T-helper 2 cell (primary cell): ENCODE measurements around the gene FBXW8.

ENCODE experiments used
- DNase-seq, 5 experiments: peaks; one replicate each; pipeline versions ENCODE4 v3.0.0 to v3.0.0-alpha.2; 2012 to 2022

FBXW8 gene

GRCh38 chr12:116926283-116927243 lies 15.8 kb downstream of the FBXW8 start:
- no peak for DNase-seq

DNA sequence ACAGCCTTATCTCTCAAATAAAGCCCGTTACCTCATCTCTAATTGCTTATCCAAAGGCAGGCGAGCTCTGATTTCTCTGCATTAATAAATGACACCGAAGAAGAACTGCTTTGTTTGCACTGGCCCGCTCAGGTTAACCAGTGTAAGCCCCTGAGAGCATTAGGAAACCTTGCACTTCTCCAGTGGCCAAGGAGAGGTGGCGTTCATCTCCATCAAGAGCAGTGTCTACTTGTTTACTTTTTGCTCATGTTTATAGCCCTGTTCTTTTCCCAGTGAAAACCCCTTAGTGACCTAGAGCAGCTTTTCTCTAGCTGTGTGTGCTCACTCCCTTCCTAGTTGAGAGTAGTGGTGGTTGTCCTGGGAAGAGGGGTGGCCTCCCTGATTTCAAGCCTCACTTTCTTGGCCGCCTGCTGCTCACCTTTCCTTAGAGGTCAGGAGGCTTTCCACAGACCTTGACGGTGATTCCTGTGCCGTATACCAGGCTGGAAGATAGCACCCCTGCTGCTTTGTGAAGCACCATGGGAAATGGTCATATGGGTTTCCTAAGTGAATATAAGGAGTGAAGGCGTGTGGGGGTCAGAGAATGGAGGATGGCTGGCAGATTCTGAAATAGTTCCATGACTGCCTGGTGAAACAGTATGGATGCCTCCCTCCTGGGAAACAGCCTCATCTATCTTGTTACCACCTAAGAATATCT lies 16.6 kb downstream of the FBXW8 start:
- DNase-seq, result no peak

DNA sequence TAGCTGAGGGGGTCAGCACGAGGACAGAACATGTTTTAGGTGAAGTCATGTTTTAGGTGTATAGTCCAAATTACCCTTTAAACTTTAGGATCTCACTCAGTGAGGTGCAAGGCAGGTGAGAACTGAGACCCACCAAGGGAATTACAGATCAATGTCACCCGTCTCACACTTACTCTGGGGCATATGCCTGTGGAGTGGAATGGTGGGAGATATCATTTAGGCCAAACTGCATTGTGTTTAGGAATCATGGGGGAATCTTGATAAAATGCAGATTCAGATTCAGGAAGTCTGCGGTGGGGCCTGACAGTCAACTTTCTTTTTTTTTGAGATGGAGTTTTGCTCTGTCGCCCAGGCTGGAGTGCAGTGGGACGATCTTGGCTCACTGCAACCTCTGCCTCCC lies 17.8 kb downstream of the FBXW8 start:
- no peak for DNase-seq

DNA sequence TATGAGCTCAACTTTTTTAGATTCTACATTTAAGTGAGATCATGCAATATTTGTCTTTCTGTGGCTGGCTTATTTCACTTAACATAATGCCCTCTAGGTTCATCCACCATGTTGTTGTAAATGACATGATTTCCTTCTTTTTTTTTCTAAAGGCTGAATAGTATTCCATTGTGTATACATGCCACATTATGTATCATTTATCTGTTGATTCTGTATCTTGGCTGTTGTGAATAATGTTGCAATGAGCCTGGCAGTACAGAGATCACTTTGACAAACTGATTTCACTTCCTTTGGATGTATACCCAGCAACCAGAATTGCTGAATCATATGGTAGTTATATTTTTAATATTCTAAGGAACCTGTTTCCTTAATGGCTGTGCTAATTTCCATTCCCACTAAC lies 19.1 kb downstream of the FBXW8 start:
- DNase-seq, result no peak

DNA sequence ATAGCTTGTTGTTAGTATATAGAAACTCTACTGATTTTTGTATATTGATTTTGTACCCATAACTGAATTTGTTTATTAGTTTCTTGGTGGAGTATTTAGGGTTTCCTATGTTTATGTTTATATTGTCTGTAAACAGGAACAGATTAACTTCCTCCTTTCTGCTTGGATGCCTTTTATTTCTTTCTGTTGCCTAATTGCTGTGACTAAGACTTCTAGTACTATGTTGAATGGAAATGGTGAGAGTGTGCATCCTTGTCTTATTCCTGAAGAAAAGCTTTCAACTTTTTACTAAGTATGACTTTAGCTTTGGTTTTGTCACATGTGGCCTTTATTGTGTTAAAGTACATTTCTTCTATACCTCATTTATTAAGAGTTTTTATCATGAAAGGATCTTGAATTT lies 20.9 kb downstream of the FBXW8 start:
- DNase-seq, result no peak

DNA sequence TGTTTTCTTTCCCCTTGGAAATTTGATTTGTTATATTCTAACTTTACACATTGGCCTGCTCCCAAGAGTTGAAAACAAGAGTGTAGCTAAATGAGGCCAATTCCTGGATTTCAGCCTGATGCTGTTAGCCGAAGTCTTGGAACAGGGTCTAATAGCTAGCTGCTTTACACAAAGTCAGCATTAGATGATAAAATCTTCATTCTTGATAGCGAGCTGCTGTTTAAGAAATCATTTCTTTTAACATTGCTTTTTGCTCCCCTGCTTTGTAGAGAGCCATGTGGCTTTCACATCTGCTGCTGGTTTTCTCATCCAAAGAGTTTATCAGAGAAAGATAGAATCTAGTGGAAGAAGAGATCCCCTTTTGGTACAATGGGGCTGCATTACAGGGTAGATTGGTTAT lies 22.3 kb downstream of the FBXW8 start:
- DNase-seq, result no peak

- no peak for DNase-seq
Measured at GRCh38 chr12:116933512-116934246, 22.9 kb downstream of the FBXW8 start.

GRCh38 chr12:116934908-116935705 lies 24.4 kb downstream of the FBXW8 start:
- no peak for DNase-seq

DNA sequence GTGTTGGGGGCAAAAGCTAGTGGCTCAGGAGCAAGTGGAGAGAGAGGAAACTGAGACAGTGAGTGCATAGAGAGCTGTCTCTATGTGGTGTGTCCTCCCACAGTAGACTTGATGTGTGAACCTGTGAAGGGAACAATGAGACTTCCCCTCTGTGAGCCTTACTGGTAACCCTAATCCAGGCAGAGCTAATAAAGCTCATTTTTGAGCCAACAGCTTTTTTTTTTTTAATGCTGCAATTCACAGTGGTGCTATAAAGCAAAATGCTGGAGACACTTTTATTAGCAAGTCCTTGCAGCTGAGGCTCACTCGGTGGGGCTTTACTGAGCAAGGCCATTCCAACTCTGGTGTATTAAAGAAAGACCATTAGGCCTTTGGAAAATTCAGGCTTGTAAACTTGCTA lies 26.9 kb downstream of the FBXW8 start:
- DNase-seq, result no peak

- DNase-seq, result no peak
Measured at GRCh38 chr12:116939734-116940133, 29.0 kb downstream of the FBXW8 start.

- no peak for DNase-seq
Measured at GRCh38 chr12:116941188-116941587, 30.4 kb downstream of the FBXW8 start.

GRCh38 chr12:116943419-116944372 lies 32.9 kb downstream of the FBXW8 start:
- DNase-seq, result no peak

- no peak for DNase-seq
Measured at GRCh38 chr12:116945886-116946550, 35.3 kb downstream of the FBXW8 start.

DNA sequence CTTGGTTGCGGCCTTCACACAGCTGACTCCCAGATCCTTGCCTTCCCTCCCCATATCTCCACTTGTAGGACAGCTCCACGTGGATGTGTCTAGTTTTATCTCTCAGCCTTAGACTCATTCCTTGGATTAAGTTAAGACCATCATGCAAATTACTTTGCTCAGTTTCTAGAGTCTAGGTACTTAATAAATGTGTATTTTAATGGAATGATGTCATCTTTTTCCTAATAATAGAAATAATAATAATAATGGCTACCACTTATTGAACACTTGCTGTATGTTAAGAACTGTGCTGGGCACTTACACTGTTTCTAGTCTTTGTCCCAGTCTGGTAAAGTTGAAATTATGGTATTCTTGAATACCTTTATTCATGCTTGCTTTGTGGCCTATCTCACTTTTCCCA lies 37.5 kb downstream of the FBXW8 start:
- DNase-seq, result no peak

DNA sequence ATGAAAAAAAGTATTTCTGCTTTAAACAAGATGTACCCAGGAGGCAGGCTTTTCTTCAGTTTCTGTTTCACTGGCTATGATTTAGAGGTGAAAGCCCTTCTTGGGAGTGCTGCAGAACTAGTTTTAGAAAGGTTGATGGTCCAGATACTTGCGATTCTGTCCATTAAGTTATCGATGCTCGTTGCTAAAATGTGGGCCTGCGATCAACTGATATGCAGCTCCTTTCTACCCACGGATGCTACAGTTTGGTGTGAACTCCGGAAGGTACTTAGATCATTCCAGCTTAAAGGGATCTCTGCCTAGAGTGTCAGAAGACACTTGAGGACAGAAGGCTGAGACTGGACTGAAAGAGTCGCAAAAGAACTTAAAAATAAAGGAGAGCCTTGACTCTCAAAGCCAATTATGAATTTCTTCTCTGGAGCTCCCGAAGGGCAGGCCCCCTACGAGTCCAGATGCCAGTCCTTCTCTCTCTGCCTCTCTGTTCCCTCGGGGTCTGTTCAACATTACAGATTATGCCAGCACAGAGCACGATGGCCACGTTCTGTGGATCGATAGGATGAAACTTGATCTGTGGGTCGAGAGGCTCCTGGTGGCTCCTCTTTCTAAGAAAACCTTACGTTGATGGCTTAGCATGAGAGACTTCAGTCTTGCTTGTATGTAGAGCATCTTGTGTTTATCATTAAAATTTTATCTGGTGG lies 40.0 kb downstream of the FBXW8 start:
- DNase-seq, result no peak

DNA sequence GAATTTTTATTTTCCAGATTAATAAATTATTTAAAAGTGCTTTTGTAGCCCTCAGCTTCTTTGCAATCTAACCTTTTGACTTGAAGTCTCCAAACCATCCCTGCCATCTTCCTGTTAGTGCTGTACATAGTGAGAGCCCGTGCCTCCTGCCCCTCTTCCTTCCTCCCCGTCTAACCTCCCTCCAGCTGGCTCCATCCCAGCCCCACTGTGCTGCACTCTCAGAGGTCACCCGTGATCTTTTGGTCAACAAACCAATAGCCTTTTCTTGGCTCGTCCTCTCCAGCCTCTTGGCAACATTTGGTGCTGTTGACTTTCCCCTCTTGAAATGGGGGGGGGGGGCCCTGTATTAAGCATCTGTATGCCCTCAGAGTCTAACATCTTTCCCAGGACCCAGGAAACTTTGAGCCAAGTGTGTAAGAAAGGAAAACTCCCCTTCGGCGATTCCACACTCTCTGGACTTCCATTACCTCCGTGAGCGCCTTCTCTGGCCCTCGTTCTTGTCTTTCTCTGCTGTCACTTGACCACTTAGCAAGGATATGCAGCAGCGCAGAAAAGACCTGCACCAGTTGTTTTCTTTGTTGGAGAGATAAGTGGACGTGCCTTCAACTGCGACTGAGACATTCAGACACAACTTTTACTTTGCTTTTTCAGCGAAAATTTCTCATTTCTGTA lies 44.1 kb downstream of the FBXW8 start:
- DNase-seq, result no peak

GRCh38 chr12:116955382-116956021 lies 44.8 kb downstream of the FBXW8 start:
- peak in 2 of 5 experiments; percentile 5 to 49 for DNase-seq

DNA sequence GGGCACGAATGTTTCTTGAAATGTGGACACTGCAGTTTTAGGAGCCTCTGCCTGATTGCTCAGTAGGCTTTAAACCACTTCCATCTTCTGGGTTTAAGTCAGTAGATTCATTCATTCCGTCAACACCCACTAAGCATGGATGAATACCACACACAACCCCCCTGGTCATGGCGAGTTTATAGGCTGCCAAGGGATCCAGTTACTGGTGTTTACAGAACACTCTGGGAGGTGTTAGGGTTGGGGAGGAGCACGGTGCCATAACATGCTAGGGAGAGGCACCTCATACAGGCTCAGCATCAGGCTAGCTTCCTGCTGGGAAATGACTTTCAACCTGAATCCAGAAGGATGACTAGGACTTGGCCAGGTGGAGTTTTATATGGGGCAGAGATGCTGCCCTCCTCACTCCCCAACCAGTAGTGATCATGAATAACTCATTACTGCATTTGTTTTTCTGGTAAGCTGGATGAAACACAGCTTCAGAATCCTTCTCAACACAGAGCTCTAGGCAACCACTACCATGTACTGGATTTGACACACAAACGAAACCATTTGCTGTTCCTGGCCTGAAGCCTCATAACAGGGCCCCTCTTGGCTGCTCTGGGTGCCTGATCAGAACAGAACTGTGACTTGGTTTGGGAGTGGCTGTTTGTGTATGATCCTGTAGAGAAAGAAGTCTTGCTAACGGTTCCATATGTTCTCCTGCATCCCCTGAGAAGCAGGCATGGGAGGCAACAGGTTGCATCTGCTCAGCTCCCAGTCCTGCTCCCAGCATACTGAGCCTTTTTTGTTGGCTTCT lies 47.9 kb downstream of the FBXW8 start:
- DNase-seq, result peak in 1 of 5 experiments; percentile 65
